KOPT-K1 (cell line): ENCODE measurements around the gene OCIAD2.
"Not testable (repeated sequence)": the region's sequence is repeated elsewhere in the genome, so short reads cannot be mapped to it uniquely, and the experiment has no call there.

Experiments used
- H3K27ac ChIP-seq: fragments of 200-600 bp; sonication (generic); 2 replicates; pipeline ENCODE4 v1.5.1; 2016; ENCODE audit warnings: antibody characterized with exemption, mild to moderate bottlenecking, low read depth, low read length; ENCODE audit not compliant: poor library complexity, severe bottlenecking
- H3K36me3 ChIP-seq: fragments of 200-600 bp; sonication (generic); 2 replicates; pipeline ENCODE4 v1.5.1; 2017; ENCODE audit warnings: antibody characterized with exemption, mild to moderate bottlenecking, low read length, moderate library complexity; ENCODE audit not compliant: insufficient read depth
- H3K9me3 ChIP-seq: fragments of 200-600 bp; sonication (generic); 2 replicates; pipeline ENCODE4 v1.5.1; 2017; ENCODE audit warnings: antibody characterized with exemption, low read length, mild to moderate bottlenecking; ENCODE audit not compliant: insufficient read depth, poor library complexity, severe bottlenecking

Gene OCIAD2

DNA sequence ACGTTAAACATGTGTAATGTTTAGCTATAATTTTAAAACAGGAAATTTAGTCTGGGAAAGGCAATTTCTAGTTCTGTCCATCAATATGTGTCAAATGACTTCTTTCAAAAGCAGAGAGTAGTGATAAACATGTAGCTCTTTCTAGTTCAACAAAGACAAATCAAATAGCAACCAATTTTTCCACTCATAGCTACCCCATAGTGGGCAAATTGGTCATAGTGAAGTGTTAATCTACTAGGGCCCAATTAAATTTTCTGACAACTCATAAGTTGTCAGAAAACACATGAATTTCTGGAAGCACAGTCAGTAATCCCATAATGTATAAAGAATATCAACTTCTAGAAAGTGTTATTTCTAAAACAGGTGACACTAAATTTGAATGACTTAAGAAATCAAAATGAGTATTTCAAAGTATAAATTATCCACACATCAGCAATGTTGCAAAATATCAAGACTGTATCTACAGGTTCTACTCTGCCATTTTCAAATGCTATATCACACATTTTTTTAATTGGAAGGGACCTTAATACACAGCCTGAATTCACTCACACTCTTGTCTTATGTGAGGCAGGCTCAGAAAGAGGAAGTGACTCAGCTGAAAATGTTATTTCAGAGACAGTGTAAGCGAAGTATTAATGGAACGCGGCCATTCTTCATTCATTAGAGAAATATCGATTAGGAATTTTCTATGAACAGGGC lies 7.7 kb downstream of the OCIAD2 start:
- no peaks in the 10 kb centered on the region for H3K9me3 ChIP-seq
- no peak overlapping the region for H3K27ac ChIP-seq
- peaks cover 93% of the 10 kb centered on the region for H3K36me3 ChIP-seq

DNA sequence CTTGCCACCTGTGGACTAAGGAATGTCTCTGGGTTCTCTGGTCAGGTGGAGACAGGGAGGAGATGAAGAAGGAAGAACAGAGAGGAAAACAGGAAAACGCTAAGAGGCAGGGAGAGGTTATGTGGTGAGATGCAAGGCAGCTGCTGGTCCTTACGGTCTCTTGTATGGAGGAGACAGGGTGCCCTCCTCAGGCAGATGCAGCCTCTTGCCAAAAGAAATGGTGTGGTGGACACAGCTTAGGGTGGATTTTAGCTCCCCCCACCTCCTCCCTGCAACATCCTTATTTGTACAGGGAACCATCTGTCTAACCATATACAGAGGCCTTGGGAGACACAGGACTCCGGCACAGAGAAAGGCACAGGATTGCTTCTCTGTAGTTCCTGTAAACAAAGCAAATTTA lies 9.7 kb downstream of the OCIAD2 start:
- no peak overlapping the region for H3K27ac ChIP-seq
- no peaks in the 10 kb centered on the region for H3K9me3 ChIP-seq
- peaks cover 98% of the 10 kb centered on the region for H3K36me3 ChIP-seq

DNA sequence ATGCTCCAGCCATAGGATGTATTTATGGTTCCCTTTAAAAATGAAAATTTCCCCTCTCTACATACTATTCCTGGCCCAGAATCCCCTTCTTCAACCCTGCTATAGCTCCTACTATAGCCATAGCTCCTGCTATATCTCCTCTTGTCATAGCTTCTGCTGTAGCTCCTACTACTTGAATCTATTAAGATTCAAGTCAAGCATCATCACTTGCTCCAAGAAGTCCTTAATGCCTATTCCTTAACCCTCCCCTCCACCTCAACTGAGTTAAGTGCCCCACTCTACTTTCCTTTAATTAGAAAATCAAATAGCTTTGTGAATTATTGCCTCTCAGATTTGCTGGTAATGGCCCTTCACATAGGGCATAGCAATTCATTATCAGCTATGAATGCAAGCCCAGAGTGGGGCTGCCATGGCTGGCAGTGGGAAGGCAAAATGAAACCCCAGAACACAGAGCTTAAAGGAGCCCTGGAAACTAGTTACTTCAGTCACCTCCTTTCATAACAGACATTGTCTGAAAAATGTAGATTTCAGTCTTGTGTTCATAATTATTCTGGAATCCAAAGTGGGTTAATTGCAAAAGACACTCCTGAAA lies 15.4 kb downstream of the OCIAD2 start:
- Histone ChIP-seq H3K9me3 (peaks cover 12% of the 10 kb centered on the region), H3K27ac (no peak overlapping the region), H3K36me3 (peaks cover 63% of the 10 kb centered on the region)

DNA sequence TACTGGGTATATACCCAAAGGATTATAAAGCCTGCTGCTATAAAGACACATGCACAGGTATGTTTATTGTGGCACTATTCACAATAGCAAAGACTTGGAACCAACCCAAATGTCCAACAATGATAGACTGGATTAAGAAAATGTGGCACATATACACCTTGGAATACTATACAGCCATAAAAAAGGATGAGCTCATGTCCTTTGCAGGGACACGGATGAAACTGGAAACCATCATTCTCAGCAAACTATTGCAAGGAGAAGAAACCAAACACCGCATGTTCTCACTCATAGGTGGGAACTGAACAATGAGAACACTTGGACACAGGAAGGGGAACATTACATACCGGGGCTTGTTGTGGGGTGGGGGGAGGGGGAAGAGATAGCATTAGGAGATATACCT lies 16.8 kb downstream of the OCIAD2 start:
- peaks cover 12% of the 10 kb centered on the region for H3K9me3 ChIP-seq
- H3K36me3 ChIP-seq = peaks cover 50% of the 10 kb centered on the region
- not testable (repeated sequence) for H3K27ac ChIP-seq

DNA sequence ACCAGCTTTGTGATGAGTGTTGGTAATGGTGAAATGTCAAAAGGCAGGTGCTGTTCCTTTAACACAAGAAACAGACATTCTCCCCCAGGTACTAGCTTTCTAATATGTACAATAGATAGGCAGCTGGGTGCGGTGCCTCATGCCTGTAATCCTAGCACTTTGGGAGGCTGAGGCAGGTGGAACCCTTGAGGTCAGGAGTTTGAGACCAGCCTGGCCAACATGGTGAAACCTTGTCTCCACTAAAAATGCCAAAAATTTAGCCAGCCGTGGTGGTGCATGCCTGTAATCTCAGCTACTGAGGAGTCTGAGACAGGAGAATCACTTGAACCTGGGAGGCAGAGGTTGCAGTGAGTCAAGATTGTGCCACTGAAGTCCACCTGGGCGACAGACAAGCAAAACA lies 24.9 kb downstream of the OCIAD2 start:
- H3K9me3 ChIP-seq, H3K36me3 ChIP-seq, H3K27ac ChIP-seq: not testable (repeated sequence)

DNA sequence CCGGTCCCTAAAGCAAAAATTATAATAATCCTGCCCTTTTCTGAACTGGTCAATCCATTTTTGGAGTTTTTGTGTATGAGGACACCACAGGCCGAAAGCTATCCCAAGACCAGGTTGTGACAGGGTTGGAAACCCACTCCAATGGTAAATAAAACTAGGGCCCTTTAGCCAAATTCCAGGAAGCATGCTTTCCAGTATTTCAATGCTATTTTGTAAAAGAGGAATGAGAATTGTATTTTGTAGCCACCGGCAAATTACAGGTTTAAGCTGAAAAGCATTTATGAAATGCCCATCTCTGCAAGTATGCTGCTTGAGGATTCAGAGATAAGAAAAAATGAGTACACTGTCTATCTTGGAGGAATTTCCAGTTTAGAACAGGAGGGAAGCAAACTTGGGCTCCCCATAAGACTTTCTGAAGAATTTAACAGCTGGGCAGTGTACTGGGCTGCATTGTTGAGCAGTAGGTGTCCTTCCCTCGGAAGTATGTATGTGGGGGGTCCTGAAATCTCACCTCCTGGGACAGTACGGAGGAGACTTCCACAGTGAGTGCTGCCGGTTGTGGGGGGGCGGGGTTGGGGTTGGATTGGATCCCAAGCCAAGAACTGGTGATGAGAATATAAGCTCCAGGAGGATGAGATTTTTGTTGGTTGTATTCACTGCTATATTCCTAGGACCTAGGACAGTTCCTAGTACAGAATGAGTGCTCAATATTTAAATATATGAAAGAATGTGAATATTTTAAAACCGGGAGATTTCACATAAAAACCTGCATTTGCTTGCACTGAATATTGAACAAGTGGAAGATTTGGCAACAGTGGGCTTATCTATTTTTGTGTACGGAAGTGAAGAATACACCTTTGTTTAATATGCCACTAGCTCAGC lies 26.8 kb downstream of the OCIAD2 start:
- Histone ChIP-seq H3K9me3 (no peaks in the 10 kb centered on the region), H3K27ac (no peak overlapping the region), H3K36me3 (no peaks in the 10 kb centered on the region)

DNA sequence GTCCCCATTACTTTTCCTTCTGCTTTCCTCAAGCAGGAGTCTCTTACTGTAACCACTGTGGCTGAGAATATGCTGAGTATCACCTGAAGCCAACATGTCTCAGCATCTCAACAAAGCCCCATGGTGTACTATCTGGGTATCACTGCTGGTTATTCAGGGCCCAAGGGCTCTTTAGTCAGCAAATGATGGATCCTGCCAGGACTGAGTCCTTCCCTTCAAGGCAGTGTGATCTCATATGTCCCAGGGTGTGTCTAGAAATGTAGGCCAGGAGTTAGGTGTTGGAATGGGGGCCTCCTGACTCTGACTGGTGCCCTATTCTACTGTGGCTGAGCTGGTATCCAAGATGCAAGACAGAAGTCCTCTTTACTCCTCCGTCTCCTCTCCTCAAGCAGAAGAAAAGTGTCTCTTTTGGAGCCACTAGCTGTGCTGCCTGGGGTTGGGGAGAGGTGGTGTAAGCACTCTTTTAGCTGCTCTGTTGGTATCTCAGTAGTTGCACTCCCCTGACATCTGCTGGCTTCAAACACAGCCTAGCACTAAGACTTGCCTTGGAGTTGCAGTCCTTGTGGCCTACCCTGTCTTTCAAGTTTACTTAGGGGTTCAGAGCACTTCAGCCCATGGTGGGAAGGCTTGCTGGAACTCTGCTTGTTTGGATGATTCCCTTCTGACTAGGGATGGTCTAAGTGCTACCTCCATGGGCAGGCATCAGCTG lies 28.6 kb downstream of the OCIAD2 start:
- Histone ChIP-seq H3K27ac (no peak overlapping the region), H3K36me3 (no peaks in the 10 kb centered on the region), H3K9me3 (no peaks in the 10 kb centered on the region)

DNA sequence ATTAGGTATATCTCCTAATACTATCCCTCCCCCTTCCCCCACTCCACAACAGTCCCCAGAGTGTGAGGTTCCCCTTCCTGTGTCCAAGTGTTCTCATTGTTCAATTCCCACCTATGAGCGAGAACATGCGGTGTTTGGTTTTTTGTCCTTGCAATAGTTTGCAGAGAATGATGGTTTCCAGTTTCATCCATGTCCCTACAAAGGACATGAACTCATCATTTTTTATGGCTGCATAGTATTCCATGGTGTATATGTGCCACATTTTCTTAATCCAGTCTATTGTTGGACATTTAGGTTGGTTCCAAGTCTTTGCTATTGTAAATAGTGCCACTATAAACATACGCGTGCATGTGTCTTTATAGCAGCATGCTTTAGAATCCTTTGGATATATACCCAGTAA lies 41.9 kb downstream of the OCIAD2 start:
- H3K27ac ChIP-seq, H3K9me3 ChIP-seq: not testable (repeated sequence)
- peaks cover 26% of the 10 kb centered on the region for H3K36me3 ChIP-seq

DNA sequence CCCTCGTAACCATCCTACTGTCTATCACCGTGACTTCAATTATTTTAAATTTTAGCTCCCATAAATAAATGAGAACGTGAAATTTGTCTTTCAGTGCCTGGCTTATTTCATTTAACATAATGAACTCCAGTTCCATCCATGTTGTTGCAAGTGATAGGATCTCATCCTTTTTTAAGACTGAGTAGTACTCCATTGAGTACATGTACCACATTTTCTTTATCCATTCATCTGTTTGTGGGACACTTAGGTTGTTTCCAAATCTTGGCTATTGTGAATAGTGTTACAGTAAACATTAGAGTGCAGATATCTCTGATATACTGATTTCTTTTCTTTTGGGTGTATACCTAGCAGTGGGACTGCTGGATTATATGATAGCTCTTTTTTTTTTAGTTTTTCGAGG lies 42.8 kb downstream of the OCIAD2 start:
- Histone ChIP-seq H3K27ac (no peak overlapping the region), H3K9me3 (no peaks in the 10 kb centered on the region), H3K36me3 (peaks cover 35% of the 10 kb centered on the region)

DNA sequence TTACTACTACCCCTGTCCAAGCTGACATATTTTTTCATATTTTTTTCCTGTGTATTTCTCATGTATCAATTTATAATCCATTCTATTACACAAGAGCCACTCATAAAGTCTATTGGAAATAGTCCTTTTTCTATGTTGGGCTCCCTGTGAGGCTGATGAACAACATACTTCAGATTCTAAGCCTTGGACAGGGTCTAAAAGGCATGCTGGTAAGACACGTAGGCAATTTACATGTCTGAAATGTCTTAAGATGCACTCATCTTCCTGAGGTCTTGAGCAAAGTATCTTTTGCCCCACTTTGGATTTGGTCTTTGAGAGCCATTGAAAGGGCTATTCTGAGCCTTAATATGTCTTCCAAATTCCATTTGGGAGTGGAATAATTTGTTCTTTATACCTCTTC lies 43.9 kb downstream of the OCIAD2 start:
- Histone ChIP-seq H3K36me3 (peaks cover 46% of the 10 kb centered on the region), H3K9me3 (no peaks in the 10 kb centered on the region), H3K27ac (no peak overlapping the region)

DNA sequence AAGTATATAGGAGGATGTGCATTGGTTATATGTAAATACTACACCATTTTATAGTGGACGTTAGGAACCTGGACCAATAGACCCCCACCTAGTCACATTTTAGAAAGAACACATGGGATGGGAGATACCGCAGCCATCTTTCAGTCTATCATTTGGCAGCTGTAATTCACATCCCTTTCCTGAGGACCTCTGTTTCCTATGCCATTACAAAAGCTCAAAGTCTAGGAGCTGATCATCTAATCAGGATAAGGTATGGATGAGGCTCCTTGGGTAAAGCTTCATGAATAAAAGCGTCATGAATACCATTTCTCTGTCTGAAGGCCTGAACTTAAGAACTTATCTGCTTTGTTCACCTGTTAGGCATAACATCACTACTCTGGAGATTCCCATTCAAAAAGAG lies 44.5 kb downstream of the OCIAD2 start:
- H3K36me3 ChIP-seq = peaks cover 52% of the 10 kb centered on the region
- no peak overlapping the region for H3K27ac ChIP-seq
- H3K9me3 ChIP-seq = no peaks in the 10 kb centered on the region

DNA sequence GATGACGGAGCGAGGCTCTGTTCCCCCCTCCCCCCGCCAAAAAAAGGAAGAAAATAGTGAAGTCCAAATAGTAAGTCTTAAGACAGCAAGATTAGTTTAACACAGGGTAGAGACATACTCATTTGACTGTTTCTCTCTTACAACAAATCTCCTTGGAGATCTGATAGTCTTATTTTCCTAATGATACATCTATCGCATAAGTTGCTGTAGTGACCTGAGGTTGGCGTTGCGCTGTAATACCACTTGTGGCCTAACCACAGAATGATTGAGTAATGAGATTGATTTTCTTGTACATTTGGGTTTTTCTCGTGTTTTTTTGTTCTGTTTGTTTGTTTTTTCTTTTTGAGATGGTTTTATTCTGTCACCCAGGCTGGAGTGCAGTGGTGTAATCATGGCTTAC lies 48.4 kb downstream of the OCIAD2 start:
- Histone ChIP-seq H3K9me3 (no peaks in the 10 kb centered on the region), H3K27ac (no peak overlapping the region), H3K36me3 (peaks cover 90% of the 10 kb centered on the region)

DNA sequence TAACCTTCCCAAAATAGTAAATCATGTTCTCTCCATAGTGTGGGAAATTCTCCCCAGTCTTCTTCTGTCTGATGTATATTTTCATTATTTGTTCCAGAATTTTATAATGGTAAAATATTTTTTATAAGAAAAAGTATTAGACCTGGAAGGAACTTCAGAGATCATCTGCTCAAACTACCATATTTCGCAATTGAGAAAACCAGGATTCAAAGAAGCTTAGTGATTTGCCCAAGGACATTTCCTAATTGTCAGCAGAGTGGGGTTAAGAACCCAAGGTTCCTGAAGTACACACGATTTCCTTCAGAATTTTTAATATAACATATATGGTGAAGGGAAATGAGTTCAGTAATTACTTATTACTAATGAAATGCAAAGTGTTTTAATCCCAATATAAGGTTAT lies 51.6 kb downstream of the OCIAD2 start:
- Histone ChIP-seq H3K27ac (no peak overlapping the region), H3K9me3 (no peaks in the 10 kb centered on the region), H3K36me3 (peaks cover 97% of the 10 kb centered on the region)

DNA sequence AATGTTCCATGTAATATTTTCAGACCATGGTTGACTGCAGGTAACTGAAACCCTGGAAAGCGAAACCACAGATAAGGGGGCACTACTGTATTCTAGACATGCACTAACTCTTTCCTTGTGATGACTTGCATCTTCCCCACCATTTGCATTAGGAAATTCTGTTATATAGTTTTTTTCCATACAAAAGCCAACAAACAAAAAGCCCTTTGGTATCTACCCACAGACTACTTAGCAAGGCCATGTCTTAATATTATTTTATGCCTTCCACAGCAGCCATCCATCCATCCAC lies 52.2 kb downstream of the OCIAD2 start:
- H3K27ac ChIP-seq = no peak overlapping the region
- H3K9me3 ChIP-seq = no peaks in the 10 kb centered on the region
- peaks cover 95% of the 10 kb centered on the region for H3K36me3 ChIP-seq
